Mesothelial cell of epicardium (in vitro differentiated cells): ENCODE measurements around the gene NYAP1. TPM values are rescaled to one million over a fixed set of nuclear protein-coding genes. Genes with fewer than 3 reads are reported as not detected.
A peak's percentile ranks its signal among the peaks of the same experiment; 100 is the strongest.
"Not testable (repeated sequence)": the region's sequence is repeated elsewhere in the genome, so short reads cannot be mapped to it uniquely, and the experiment has no call there.

Experiments used
- DNase-seq, 2 experiments: peaks; one replicate each; pipeline ENCODE4 v3.0.0; 2021; ENCODE audit warnings: low spot score in 2 of 2; ENCODE audit not compliant: unreplicated experiment in 2 of 2
- H3K27ac Mint-ChIP-seq: 2 replicates; pipeline ENCODE4 v1.8.0; 2021; ENCODE audit warnings: mixed read lengths
- H3K27me3 Mint-ChIP-seq: 2 replicates; pipeline ENCODE4 v1.8.0; 2021; ENCODE audit warnings: low read depth, mixed read lengths
- H3K36me3 Mint-ChIP-seq: 2 replicates; pipeline ENCODE4 v1.8.0; 2021; ENCODE audit warnings: mixed read lengths
- H3K4me1 Mint-ChIP-seq: 2 replicates; pipeline ENCODE4 v1.8.0; 2021; ENCODE audit warnings: mixed read lengths
- H3K4me3 Mint-ChIP-seq: 2 replicates; pipeline ENCODE4 v1.8.0; 2021; ENCODE audit warnings: mild to moderate bottlenecking, moderate library complexity, mixed read lengths
- H3K9me3 Mint-ChIP-seq: 2 replicates; pipeline ENCODE4 v1.8.0; 2021; ENCODE audit warnings: mixed read lengths
- CTCF ChIP-seq: fragments of 200-600 bp; sonication (generic); IDR thresholded peaks from one replicate; pipeline ENCODE4 v1.5.0; 2021; ENCODE audit warnings: antibody characterized with exemption; ENCODE audit not compliant: unreplicated experiment
- total RNA-seq: library from RNA; stranded (reverse); gene quantifications from 3 replicates; pipeline ENCODE4 v1.2.1, GENCODE V29; 2021

The NYAP1 gene
- total RNA-seq, 1 donor from 2014 or later: 8.5 TPM

DNA sequence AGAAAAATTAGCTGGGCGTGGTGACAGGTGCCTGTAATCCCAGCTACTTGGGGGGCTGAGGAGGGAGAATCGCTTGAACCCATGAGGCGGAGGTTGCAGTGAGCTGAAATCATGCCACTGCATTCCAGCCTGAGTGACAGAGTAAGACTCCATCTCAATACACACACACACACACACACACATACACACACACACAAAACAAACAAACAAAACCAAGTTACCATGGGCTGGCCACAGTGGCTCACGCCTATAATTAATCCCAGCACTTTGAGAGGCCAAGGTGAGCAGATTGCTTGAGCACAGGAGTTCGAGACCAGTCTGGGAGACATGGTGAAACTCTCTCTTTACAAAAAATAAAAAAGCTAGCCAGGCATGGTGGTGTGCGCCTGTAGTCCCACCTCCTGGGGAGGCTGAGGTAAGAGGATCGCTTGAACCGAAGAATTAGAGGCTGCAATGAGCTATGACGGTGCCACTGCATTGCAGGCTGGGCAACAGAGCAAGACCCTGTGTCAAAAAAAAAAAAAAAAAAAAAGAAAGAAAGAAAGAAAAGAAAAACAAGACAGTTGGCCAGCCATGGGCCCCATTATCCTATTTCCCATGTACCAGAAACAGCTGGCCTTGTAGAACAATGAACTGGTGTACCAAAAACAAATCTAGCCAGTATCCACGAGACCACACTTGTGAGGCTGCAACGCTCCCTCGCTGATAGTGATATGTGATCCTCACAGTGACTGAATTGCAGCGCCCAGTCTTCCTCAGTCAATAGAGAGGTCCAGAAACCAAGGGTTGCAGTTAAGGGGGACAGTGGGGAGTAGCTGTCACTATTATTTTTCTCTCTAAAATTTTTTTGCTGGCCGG, 48.7 kb downstream of the NYAP1 start:
- no peak overlapping the region for H3K4me3 Mint-ChIP-seq
- no peaks in the 10 kb centered on the region for H3K9me3 Mint-ChIP-seq
- TF ChIP-seq CTCF: no peak
- DNase-seq: no peak
- no peaks in the 10 kb centered on the region for H3K36me3 Mint-ChIP-seq
- no peak overlapping the region for H3K27ac Mint-ChIP-seq
- H3K4me1 Mint-ChIP-seq: no peaks in the 10 kb centered on the region
- no peaks in the 10 kb centered on the region for H3K27me3 Mint-ChIP-seq

GRCh38 chr7:100535982-100536381, 52.3 kb downstream of the NYAP1 start:
- not testable (repeated sequence) for H3K27ac Mint-ChIP-seq, H3K9me3 Mint-ChIP-seq

DNA sequence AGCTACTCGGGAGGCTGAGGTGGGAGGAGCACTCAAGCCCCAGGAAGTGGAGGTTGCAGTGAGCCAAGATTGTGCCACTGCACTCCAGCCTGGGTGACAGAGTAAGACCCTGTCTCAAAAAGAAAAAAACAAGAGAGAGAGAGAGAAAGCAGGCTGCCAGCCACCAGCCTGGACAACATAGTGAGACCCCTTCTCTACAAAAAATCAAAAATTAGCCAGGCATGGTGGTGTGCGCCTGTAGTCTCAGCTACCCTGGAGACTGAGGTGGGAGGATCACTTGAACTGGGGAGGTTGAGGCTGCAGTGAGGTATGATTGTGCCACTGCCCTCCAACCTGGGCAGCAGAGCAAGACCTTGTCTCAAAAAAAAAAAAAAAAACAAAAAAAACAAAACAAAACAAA, 53.0 kb downstream of the NYAP1 start:
- not testable (repeated sequence) for H3K27ac Mint-ChIP-seq, H3K36me3 Mint-ChIP-seq, H3K4me3 Mint-ChIP-seq, H3K9me3 Mint-ChIP-seq, H3K27me3 Mint-ChIP-seq, DNase-seq
- peaks cover 14% of the 10 kb centered on the region for H3K4me1 Mint-ChIP-seq

More at GRCh38 chr7:100535982-100536381, 52.3 kb downstream of the NYAP1 start:
- not testable (repeated sequence) for H3K4me3 Mint-ChIP-seq, H3K36me3 Mint-ChIP-seq, DNase-seq, H3K27me3 Mint-ChIP-seq
- H3K4me1 Mint-ChIP-seq: peaks cover 14% of the 10 kb centered on the region

DNA sequence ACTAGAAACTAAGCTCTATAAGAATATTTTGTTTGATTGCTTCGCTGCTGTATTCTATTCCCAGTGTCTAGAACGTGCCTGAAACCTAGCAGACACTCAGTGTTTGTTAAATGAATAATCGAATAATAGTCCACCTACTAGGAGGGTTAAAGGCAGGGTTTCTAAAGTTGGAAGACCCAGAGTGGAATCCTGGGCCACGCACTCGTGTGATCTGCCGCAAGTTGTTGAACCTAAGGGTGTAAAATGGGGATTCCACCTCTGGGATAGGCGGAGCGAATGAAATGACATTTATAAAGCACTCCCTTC, 54.6 kb downstream of the NYAP1 start:
- no peak for TF ChIP-seq CTCF
- no peaks in the 10 kb centered on the region for H3K27me3 Mint-ChIP-seq
- H3K36me3 Mint-ChIP-seq: no peaks in the 10 kb centered on the region
- DNase-seq: no peak
- H3K27ac Mint-ChIP-seq: peak overlapping the region; percentile 88
- H3K4me1 Mint-ChIP-seq: peaks cover 14% of the 10 kb centered on the region
- peak overlapping the region; percentile 97 for H3K4me3 Mint-ChIP-seq
- no peaks in the 10 kb centered on the region for H3K9me3 Mint-ChIP-seq

DNA sequence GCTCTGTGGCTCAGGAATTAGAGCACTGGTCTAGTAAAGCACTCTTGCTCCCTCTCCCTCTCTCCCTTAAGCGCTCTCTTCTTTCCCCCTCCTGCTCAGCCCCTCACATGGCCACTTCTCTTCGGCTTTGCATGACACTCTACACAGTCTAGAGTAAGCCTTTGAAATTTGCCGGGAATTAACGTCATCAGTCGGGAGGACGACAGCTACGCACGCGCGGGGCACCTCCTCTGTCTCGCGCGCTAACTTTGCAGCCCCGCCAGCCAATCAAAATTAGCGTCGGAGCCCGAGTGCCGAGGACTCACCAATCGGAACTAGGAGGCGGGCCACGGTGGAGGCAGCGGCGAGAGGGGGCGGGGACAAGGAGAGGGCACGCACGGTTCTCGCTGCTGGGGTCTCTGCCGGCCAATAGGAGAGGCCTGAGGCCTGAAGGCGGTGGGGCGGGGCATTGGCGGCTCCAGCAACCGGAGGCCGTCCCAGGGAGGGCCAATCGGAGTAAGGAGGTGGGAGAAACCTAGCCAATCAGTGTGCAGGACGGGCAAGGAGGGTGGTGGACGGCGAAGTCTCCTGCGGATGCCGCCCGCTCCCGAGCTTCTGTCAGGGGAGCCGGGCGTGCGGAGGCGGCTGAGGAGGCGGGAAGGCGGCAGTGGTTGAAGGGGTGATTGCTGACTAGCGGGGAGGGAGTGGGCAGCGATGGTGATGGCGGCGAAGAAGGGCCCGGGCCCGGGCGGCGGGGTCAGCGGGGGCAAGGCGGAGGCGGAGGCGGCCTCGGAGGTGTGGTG, 55.1 kb downstream of the NYAP1 start, which contains the start of gene AGFG2:
Gene AGFG2, plus strand, starts transcription at position 550 of the 782 bp plus-strand sequence. Its CDS starts 144 bp downstream, at position 694.
- no peaks in the 10 kb centered on the region for H3K36me3 Mint-ChIP-seq
- peaks cover 14% of the 10 kb centered on the region for H3K4me1 Mint-ChIP-seq
- H3K4me3 Mint-ChIP-seq: peak within 1 kb of the TSS; percentile 97
- H3K27me3 Mint-ChIP-seq: no peaks in the 10 kb centered on the region
- TF ChIP-seq CTCF: no peak
- H3K27ac Mint-ChIP-seq: peak within 1 kb of the TSS; percentile 88
- H3K9me3 Mint-ChIP-seq: no peaks in the 10 kb centered on the region
- peak; percentile 100 for DNase-seq

DNA sequence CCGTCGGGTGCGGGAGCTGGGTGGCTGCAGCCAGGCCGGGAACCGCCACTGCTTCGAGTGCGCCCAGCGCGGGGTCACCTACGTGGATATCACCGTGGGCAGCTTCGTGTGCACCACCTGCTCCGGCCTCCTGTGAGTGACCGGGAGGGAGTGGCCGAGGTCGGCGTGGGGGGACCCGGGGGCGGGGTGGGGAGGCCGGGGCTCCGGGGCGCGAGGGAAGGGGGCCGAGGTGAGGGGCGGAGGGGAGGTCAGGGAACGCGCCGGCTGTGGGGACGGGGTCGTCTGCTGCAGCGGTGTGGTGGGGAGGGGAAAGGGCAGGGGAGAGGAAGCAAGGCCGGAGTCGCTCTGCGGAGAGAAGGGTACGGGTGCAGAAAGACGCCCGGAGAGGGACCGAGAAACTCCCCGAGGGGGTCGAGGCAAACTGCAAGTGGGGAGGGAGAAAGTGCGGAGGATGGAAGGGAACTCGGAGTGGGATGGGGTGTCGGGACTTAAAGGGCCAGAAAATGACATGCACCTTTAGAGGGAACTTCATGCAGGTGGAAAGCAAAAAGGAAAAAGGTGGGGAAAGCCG, 55.8 kb downstream of the NYAP1 start:
- no peaks in the 10 kb centered on the region for H3K36me3 Mint-ChIP-seq
- no peaks in the 10 kb centered on the region for H3K27me3 Mint-ChIP-seq
- peak in 1 of 2 experiments; percentile 40 for DNase-seq
- peaks cover 19% of the 10 kb centered on the region for H3K4me1 Mint-ChIP-seq
- no peaks in the 10 kb centered on the region for H3K9me3 Mint-ChIP-seq
- no peak for TF ChIP-seq CTCF
- H3K4me3 Mint-ChIP-seq: peak overlapping the region; percentile 97
- peak overlapping the region; percentile 34 for H3K27ac Mint-ChIP-seq
